Measurements from ENCODE around the gene TCFL5.

The TCFL5 gene

DNA sequence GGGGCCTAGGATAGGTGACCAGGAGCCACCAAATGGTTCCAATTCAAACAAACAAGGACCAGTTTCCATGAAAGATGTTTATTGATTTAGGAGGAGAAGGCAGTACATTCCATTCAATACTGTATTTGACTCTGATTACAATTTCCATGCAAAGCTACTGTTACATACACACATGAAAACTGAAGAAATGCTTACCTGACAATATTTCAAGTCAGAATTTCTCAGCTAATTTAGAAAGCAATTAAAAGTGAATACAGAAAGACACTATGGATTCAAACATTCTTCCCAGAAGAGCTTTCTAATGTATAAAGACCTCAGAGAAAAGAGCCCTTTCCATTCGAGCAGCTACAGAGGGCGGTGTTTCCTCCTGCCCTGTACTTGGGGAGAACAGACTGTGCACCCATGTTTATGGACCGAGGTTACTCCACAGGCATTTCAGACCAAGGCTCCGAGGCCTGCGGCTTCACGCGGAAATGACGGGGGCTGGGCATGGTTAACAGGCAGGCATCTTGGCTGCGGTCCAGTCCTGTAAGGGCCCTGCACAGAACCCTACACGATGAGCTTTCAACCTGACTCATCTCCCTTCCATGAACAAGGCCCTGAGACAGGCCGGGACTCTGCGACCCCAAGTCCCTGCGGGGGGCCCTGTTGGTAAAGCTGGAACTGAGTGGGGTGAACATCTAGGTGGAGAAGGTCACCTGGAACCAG is 25.7 kb upstream of the TCFL5 start:
- Histone ChIP-seq H3K9ac (ENCODE audit: low read depth, low read length, poor library complexity, severe bottlenecking) (no peak overlapping the region), H3K9me3 (ENCODE audit: insufficient read depth, low read depth, low read length) (no peaks in the 10 kb centered on the region), H2AFZ (ENCODE audit: low read length) (no peak overlapping the region), H3F3A (ENCODE audit: low read depth) (no peaks in the 10 kb centered on the region), H3K79me2 (ENCODE audit: insufficient read depth, low read length) (no peaks in the 10 kb centered on the region), H3K4me1 (ENCODE audit: insufficient read depth, low read length, poor library complexity, severe bottlenecking) (no peaks in the 10 kb centered on the region), H3K36me3 (ENCODE audit: insufficient read depth, low read length) (peaks cover 47% of the 10 kb centered on the region; the same call in 1 of the 2 replicates), H3K27me3 (ENCODE audit: insufficient read depth, low read length, poor library complexity, severe bottlenecking) (no peaks in the 10 kb centered on the region), H3K9me2 (replicated peaks; ENCODE audit: low read depth, low read length) (no peaks in the 10 kb centered on the region), H3K4me3 (ENCODE audit: low read length, poor library complexity, severe bottlenecking) (no peak overlapping the region), H4K20me1 (ENCODE audit: insufficient read depth, low read length, poor library complexity, severe bottlenecking) (no peaks in the 10 kb centered on the region), H3K4me2 (ENCODE audit: low read depth, low read length, poor library complexity, severe bottlenecking) (no peak overlapping the region)
- TF ChIP-seq, protein P1, sequence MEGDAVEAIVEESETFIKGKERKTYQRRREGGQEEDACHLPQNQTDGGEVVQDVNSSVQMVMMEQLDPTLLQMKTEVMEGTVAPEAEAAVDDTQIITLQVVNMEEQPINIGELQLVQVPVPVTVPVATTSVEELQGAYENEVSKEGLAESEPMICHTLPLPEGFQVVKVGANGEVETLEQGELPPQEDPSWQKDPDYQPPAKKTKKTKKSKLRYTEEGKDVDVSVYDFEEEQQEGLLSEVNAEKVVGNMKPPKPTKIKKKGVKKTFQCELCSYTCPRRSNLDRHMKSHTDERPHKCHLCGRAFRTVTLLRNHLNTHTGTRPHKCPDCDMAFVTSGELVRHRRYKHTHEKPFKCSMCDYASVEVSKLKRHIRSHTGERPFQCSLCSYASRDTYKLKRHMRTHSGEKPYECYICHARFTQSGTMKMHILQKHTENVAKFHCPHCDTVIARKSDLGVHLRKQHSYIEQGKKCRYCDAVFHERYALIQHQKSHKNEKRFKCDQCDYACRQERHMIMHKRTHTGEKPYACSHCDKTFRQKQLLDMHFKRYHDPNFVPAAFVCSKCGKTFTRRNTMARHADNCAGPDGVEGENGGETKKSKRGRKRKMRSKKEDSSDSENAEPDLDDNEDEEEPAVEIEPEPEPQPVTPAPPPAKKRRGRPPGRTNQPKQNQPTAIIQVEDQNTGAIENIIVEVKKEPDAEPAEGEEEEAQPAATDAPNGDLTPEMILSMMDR (conservative IDR thresholded peaks at IDR 0.05; ENCODE audit: low read length), result no peak
- TF ChIP-seq EZH2phosphoT487 (IDR thresholded peaks at IDR 0.05; ENCODE audit: borderline replicate concordance), result no peak

GRCh38 chr20:62886709-62887058 is 25.1 kb upstream of the TCFL5 start:
- H3F3A ChIP-seq (ENCODE audit: low read depth), result no peaks in the 10 kb centered on the region
- no peaks in the 10 kb centered on the region for H3K79me2 ChIP-seq (ENCODE audit: insufficient read depth, low read length)
- no peaks in the 10 kb centered on the region for H3K27me3 ChIP-seq (ENCODE audit: insufficient read depth, low read length, poor library complexity, severe bottlenecking)
- no peaks in the 10 kb centered on the region for H4K20me1 ChIP-seq (ENCODE audit: insufficient read depth, low read length, poor library complexity, severe bottlenecking)
- no peak overlapping the region for H3K4me2 ChIP-seq (ENCODE audit: low read depth, low read length, poor library complexity, severe bottlenecking)
- H3K9me2 ChIP-seq (replicated peaks; ENCODE audit: low read depth, low read length), result no peaks in the 10 kb centered on the region
- no peaks in the 10 kb centered on the region for H3K9me3 ChIP-seq (ENCODE audit: insufficient read depth, low read depth, low read length)
- no peak overlapping the region for H3K4me3 ChIP-seq (ENCODE audit: low read length, poor library complexity, severe bottlenecking)
- H2AFZ ChIP-seq (ENCODE audit: low read length), result no peak overlapping the region
- no peaks in the 10 kb centered on the region for H3K4me1 ChIP-seq (ENCODE audit: insufficient read depth, low read length, poor library complexity, severe bottlenecking)
- no peak overlapping the region for H3K9ac ChIP-seq (ENCODE audit: low read depth, low read length, poor library complexity, severe bottlenecking)
- TF ChIP-seq EZH2phosphoT487 (IDR thresholded peaks at IDR 0.05; ENCODE audit: borderline replicate concordance), result no peak
- TF ChIP-seq, protein P1 (conservative IDR thresholded peaks at IDR 0.05; ENCODE audit: low read length), result no peak
- peaks cover 41% of the 10 kb centered on the region; the same call in 1 of the 2 replicates for H3K36me3 ChIP-seq (ENCODE audit: insufficient read depth, low read length)

DNA sequence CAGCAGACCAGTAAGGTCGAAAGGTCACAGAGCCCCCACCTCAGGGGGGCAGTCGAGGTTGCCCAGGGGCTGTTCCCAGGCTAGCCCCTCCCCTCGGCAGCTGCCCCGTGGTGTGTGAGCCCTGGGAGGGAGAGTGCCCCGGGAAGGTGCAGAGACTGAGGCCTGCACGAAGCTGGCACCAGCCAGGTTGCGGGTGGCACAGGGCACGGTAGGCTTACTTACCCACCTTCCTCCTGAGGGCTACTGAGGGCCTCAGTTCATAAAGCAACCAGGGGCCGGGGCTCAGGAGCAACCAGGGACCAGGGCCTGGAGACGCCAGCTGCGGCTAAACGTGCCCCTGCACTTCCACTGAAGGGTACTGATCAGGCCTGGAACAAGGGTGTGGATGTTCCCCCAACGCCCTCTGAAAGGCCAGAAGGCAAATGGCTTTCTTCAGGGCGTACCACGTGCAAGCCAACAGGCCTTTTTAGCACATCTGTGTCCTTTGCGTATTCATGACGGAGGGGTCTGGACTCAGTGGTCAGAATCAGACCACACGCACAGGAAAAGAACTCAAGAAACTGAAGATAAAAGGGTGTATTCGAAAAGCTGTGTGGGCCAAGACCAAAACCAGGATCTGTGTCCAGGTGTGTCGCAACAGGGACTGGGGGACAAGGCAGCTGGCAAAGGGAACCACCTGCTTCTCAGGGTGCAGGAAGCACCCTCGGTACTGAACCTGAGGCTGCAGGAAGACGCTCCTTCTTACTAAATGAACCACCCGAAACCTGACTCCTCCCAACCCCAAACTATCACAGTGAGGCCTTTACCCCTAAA is 24.5 kb upstream of the TCFL5 start:
- H3K4me2 ChIP-seq (ENCODE audit: low read depth, low read length, poor library complexity, severe bottlenecking), result no peak overlapping the region
- H3K36me3 ChIP-seq (ENCODE audit: insufficient read depth, low read length), result peaks cover 35% of the 10 kb centered on the region; the same call in 1 of the 2 replicates
- TF ChIP-seq, protein P1 (conservative IDR thresholded peaks at IDR 0.05; ENCODE audit: low read length), result no peak
- TF ChIP-seq EZH2phosphoT487 (IDR thresholded peaks at IDR 0.05; ENCODE audit: borderline replicate concordance), result no peak
- H3K9ac ChIP-seq (ENCODE audit: low read depth, low read length, poor library complexity, severe bottlenecking), result no peak overlapping the region
- H3K4me3 ChIP-seq (ENCODE audit: low read length, poor library complexity, severe bottlenecking), result no peak overlapping the region
- H3K4me1 ChIP-seq (ENCODE audit: insufficient read depth, low read length, poor library complexity, severe bottlenecking), result no peaks in the 10 kb centered on the region
- H3K9me2 ChIP-seq (replicated peaks; ENCODE audit: low read depth, low read length), result no peaks in the 10 kb centered on the region
- no peaks in the 10 kb centered on the region for H3F3A ChIP-seq (ENCODE audit: low read depth)
- H2AFZ ChIP-seq (ENCODE audit: low read length), result no peak overlapping the region
- no peaks in the 10 kb centered on the region for H3K79me2 ChIP-seq (ENCODE audit: insufficient read depth, low read length)
- no peaks in the 10 kb centered on the region for H4K20me1 ChIP-seq (ENCODE audit: insufficient read depth, low read length, poor library complexity, severe bottlenecking)
- no peaks in the 10 kb centered on the region for H3K9me3 ChIP-seq (ENCODE audit: insufficient read depth, low read depth, low read length)
- no peaks in the 10 kb centered on the region for H3K27me3 ChIP-seq (ENCODE audit: insufficient read depth, low read length, poor library complexity, severe bottlenecking)
